ENCODE results near the gene LCA5L.
"Not testable (repeated sequence)": the region's sequence is repeated elsewhere in the genome, so short reads cannot be mapped to it uniquely, and the experiment has no call there.

The LCA5L gene

GRCh38 chr21:39451332-39452206, 6.0 kb upstream of the LCA5L start, which contains the start of gene SH3BGR:
Gene SH3BGR, plus strand, starts transcription at chr21:39451970. Its CDS starts 127 bp downstream, at chr21:39452097.
- DNase-seq: no peak

GRCh38 chr21:39447264-39447663, 1.7 kb upstream of the LCA5L start:
- DNase-seq: no peak

DNA sequence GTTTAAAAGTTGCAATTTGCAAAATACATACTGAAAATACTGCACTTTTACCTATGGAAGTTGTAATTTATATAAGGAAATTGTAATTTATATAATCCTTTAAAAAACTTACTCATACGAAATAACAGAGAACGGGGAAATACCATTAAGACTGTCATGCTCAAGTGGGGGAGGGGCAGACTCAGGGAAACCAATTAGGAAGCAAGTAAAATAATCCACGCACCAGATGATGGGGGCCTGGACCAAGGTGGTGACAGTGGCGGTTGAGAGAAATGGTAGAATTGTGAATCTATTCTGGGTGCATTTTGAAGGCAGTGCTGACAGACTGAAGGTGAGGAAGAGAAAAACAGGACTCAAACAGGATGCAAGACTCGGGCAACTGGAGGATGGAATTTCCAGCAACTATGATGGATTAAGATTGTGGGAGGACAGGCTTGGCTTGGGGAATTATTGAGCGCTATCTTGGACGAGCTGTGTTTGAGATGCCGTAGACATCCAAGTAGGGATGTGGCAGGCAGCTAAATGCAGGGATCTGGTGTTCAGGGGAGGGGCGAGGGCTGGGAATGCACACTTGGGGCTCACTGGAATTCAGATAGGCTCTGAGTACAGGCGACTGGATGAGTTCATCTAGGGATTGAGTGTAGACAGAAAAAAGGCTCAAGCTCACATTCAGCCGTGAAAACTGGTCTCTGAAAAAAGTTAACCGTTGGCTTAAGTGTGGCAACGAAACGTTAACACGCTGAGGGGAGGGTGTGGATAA, 977 bp downstream of the LCA5L start:
- no peak for DNase-seq

- no peak for DNase-seq
These were observed 3.8 kb downstream of the LCA5L start for GRCh38 chr21:39441502-39442475.

DNA sequence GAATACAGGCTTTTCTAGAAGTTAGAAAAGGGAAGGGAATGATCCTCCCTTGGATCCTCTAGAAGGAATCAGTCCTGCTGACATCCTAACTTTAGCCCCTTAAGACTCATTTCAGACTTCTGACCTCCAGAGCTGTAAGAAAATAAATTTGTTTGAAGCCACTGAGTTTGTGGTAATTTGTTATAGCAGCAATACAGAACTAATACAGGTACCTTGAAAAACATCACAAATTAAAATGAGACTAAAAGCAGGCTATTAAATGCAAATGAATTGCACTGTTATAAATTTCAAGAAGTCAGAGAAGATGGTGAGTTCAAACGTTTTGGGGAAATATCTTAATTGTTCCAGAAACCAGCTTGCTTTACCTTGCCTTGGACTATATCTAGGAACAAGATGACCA, 6.3 kb downstream of the LCA5L start:
- DNase-seq: no peak

GRCh38 chr21:39434950-39435349, 10.6 kb downstream of the LCA5L start:
- DNase-seq: no peak

DNA sequence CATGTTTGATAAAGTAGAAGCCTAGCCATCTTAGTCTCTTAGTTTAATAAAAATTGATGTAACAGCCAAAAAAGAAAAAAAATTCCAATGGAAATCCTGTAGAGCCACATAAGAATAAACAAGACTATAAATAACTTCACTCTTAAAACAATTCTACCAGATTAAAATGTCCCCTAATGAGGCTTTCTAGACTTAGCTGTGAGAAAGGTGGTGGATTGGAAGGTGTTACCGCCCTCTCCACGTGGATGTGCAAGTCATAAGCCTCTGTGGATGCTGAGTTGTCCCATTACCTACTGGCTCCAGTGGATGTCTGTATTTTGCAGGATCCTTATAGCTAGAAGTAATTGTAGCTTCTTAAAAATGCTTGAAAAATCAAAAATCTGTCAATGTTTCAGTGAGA, 14.6 kb downstream of the LCA5L start:
- DNase-seq: no peak

GRCh38 chr21:39430457-39430856, 15.1 kb downstream of the LCA5L start:
- no peak for DNase-seq

DNA sequence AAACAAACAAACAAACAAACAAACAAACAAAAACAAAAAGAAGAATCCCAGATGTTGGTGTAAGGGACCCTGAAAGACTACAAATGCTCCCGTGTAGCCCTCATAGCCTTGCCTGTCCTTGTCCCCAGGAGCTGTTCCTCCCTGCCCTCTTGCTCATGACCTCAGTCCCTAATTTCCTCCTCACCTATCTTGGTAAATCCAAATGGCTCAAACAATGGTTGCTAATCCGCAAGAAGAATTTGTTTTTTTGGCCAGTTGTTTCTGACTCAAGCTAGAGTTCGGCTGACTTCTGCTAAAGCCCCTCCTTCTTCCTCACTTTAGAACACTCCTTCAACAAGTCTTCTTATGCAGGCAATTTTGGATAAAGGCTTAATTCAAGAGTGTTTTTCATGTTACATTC, 15.6 kb downstream of the LCA5L start:
- DNase-seq: no peak

GRCh38 chr21:39429445-39429844, 16.1 kb downstream of the LCA5L start:
- DNase-seq: no peak

- DNase-seq: no peak
These were observed 22.9 kb downstream of the LCA5L start for GRCh38 chr21:39422527-39423241.

DNA sequence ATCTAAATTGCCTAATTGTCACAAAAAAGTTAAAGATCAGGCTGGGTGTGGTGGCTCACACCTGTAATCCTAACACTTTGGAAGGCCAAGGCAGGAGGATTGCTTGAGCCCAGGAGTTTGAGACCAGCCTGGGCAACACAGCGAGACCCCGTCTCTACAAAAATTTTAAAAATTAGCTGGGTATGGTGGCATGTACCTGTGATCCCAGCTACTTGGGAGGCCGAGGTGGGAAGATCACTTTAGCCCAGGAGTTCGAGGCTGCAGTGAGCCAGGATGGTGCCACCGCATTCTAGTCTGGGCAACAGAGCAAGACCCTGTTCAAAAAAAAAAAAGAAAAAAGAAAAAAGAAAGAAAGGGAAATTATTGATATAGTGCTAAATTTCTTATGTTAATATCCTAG, 26.4 kb downstream of the LCA5L start:
- DNase-seq: not testable (repeated sequence)

- no peak for DNase-seq
These were observed 39.5 kb downstream of the LCA5L start for GRCh38 chr21:39406065-39406464.

DNA sequence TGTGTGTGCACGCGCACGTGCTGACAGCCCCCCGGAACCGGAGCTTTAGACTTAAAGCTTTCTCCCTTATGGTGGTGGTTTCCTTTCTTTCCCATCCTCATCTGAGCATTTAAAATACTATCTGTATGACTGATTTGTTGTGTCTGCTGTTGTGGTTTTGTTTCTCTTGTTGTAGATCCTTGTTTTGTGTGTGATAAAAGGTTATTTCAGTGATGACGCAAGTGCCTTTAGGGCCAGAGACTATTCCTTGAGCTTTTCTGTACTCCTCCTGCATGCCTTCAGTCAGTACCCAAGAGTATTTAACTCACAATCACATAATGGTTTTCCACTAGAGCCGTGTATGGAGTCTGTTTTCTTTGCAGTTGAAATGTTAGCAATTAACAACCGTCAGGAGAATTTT, 45.4 kb downstream of the LCA5L start:
- DNase-seq: no peak

DNA sequence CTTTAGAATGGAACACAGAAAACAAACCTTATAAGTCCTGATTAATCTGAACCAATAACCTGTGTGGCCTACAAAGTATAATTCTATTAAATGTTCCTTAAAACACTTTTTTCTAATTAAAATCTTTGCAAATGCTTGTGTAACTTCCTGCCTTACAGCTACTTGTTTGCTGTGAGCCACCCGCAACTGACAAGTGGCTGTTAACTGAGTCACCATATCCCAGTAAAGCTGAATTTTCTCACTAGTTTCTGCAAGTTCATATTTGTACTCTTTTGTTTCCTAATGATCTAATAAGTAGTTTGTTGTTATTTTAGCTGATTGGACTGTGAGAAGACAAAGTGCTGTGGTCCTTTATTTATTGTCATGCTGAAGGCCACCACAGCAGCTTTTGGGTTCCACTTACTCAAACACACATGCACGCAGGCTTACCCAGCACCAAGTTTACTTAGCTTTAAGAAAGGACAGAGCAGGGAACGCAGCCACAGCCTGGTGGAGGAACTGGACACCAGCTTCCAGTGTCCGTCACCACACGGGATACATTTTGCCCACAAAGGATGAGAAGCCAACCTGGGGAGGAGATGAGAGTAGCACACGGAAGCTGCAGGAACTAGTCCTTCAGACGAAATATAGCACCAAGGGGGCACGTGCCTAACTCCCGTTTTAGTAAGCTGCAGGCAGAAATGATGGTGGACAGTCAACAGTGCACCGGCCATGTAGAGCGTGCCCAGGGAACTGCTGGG, 47.8 kb downstream of the LCA5L start:
- DNase-seq: no peak

GRCh38 chr21:39392981-39393380, 52.6 kb downstream of the LCA5L start:
- DNase-seq: no peak

GRCh38 chr21:39390212-39390765, 55.3 kb downstream of the LCA5L start:
- DNase-seq: no peak

GRCh38 chr21:39388811-39389155, 56.8 kb downstream of the LCA5L start:
- DNase-seq: no peak

- peak; percentile 91 for DNase-seq
These were observed 57.4 kb downstream of the LCA5L start for GRCh38 chr21:39388038-39388810.

GRCh38 chr21:39387461-39388037, 58.0 kb downstream of the LCA5L start:
- peak; percentile 93 for DNase-seq

All from activated T-cell treated with anti-CD3 and anti-CD28 coated beads, Interleukin-2, amount 50 U/mL, for 1 hour (primary cell).